Mononuclear cell (primary cell): ENCODE measurements around the gene CHODL. TPM values are rescaled to one million over a fixed set of nuclear protein-coding genes. Genes with fewer than 3 reads are reported as not detected.

Experiments
- H3K27me3 ChIP-seq: 2 replicates; pipeline ENCODE4 v1.6.0; 2011; ENCODE audit warnings: low read length, control low read depth; ENCODE audit not compliant: insufficient read depth
- H3K4me1 ChIP-seq: 2 replicates; pipeline ENCODE4 v1.5.1; 2011; ENCODE audit warnings: mild to moderate bottlenecking, low read length, control low read depth; ENCODE audit not compliant: insufficient read depth
- H3K4me3 ChIP-seq: 2 replicates; pipeline ENCODE4 v1.5.1; 2011; ENCODE audit warnings: mild to moderate bottlenecking, low read length, moderate library complexity
- H3K9me3 ChIP-seq: 2 replicates; pipeline ENCODE4 v1.5.1; 2011; ENCODE audit warnings: low read depth, mild to moderate bottlenecking, control low read depth, low read length
- total RNA-seq: library from RNA; depleted of rRNA; stranded (reverse); fragments of >200 nt; gene quantifications from one replicate; pipeline ENCODE4 v1.2.3, GENCODE V29; 2012

Gene CHODL, protein sequence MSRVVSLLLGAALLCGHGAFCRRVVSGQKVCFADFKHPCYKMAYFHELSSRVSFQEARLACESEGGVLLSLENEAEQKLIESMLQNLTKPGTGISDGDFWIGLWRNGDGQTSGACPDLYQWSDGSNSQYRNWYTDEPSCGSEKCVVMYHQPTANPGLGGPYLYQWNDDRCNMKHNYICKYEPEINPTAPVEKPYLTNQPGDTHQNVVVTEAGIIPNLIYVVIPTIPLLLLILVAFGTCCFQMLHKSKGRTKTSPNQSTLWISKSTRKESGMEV
- total RNA-seq = not detected

DNA sequence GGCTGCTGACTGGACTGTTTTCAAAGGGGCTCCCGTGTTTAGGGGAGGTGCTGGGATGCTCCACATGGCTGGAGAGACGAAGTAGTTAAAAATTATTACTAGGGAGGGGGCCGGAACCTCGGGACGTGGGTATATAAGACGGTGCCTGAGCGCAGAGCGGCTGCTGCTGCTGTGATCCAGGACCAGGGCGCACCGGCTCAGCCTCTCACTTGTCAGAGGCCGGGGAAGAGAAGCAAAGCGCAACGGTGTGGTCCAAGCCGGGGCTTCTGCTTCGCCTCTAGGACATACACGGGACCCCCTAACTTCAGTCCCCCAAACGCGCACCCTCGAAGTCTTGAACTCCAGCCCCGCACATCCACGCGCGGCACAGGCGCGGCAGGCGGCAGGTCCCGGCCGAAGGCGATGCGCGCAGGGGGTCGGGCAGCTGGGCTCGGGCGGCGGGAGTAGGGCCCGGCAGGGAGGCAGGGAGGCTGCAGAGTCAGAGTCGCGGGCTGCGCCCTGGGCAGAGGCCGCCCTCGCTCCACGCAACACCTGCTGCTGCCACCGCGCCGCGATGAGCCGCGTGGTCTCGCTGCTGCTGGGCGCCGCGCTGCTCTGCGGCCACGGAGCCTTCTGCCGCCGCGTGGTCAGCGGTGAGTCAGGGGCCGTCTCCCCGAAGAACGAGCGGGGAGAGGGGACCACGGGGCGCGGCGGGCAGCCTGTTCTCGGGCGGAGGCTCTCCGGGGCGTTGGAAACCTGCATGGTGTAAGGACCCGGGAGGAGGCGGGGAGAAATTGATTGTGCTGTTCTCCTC lies at the start of gene CHODL:
CHODL (plus strand) TSS at position 163 of the 793 bp plus-strand sequence; CDS start at position 554, 391 bp downstream.
- Histone ChIP-seq H3K4me1 (no peaks in the 10 kb centered on the region), H3K9me3 (no peaks in the 10 kb centered on the region), H3K4me3 (no peak within 1 kb of the TSS), H3K27me3 (peaks cover 32% of the 10 kb centered on the region)

DNA sequence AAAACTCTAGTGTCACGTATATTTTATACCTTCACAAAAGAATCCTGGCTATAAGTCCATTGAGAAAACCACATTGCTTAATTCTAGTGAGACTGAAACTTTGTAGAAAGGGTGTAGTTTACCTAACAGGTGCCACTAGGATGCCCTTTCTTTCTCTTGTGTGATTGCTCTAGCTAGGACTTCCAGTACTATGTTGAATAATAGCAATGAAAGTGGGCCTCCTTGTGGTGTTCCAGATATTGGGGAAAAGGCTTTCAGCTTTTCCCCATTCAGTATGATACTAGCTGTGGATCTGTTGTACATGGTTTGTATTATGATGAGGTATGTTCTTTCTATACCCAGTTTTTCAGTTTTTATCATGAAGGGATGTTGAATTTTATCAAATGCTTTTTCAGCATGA lies 39.7 kb upstream of the CHODL start:
- H3K9me3 ChIP-seq = no peaks in the 10 kb centered on the region
- no peaks in the 10 kb centered on the region for H3K4me1 ChIP-seq
- H3K4me3 ChIP-seq = no peak overlapping the region
- H3K27me3 ChIP-seq = no peaks in the 10 kb centered on the region

DNA sequence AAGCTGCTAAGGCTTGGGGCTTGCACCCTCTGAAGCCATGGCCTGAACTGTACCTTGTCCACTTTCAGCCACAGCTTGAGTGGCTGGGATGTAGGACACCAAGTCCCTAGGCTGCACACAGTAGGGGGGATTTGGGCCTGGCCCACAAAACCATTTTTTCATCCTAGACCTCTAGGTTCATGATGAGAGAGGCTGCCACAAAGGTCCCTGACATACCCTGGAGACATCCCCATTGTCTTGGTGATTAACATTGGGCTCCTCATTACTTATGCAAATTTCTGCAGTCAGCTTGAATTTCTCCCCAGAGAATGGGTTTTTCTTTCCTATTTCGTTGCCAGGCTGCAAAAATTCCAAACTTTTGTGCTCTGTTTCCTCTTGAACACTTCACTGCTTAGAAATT lies 26.3 kb upstream of the CHODL start:
- Histone ChIP-seq H3K4me1 (no peaks in the 10 kb centered on the region), H3K9me3 (peaks cover 27% of the 10 kb centered on the region), H3K4me3 (no peak overlapping the region), H3K27me3 (no peaks in the 10 kb centered on the region)

DNA sequence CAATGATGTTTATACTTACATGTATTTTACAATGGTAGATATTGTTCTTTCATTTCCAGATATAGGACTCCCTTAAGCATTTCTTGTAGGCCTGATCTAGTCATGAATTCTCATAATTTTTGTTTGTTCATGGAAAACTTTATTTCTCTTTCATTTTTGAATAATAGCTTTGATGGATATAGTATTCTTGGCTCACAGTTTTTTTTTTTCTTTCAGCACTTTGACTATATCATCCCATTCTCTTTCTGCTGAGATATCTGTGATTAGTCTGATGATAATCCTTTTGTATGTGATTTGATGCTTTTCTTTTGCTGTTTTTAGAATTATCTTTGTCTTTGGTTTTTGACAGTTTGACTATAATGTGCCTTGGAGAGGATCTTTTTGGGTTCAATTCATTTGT lies 24.1 kb upstream of the CHODL start:
- no peaks in the 10 kb centered on the region for H3K4me1 ChIP-seq
- H3K27me3 ChIP-seq = no peaks in the 10 kb centered on the region
- peaks cover 27% of the 10 kb centered on the region for H3K9me3 ChIP-seq
- no peak overlapping the region for H3K4me3 ChIP-seq

DNA sequence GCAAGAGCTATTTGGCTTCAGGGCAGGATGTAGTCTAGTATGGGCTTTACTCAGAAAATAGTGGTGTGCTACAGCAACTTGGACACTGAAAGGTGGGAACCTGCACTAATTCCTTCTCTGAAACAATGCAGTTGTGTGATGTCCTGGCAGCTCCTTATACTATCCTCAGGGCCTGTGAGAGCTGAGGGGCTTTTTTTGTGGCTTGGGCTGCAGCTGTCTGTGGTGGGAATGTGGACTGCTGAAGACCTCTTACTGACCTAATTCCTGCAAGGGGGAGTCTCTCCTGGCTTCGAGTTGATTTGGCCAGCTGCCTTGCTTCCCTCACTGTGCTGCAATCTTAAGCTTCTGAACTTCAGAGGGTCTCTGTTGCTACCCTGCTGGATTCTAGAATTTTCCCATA lies 22.3 kb upstream of the CHODL start:
- peaks cover 27% of the 10 kb centered on the region for H3K9me3 ChIP-seq
- H3K4me3 ChIP-seq = no peak overlapping the region
- no peaks in the 10 kb centered on the region for H3K27me3 ChIP-seq
- no peaks in the 10 kb centered on the region for H3K4me1 ChIP-seq

DNA sequence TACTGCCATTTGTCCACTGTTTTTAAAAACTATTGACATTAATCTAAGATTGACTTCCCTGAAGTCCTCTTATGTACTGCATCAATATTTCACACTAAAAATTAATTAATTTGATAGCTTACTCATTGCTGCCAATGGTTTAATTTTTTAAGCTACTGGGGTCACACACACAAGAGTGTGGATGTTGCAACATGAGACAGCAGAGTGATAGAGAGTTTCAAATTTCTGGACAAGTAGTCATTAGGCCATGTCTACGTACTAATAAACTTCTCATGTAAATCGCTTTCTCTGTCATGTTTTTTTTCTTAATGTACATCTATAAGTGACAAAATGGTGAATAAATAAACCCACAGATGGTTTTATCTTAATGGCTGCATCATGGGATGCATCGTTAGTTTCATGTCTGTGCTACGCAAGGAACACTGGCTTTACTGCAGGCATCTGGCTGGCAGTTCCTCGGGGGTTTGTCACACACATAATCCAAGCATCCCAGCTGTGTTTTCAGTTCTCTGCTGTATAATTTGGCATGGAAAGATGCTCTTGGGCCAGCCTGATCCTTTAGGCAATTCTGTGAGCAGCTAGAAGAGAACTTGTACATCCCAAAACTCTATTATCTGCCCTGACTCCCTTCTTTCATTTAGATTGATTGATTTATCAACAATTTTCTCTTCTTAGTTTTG lies 16.4 kb upstream of the CHODL start:
- Histone ChIP-seq H3K27me3 (no peaks in the 10 kb centered on the region), H3K4me1 (no peaks in the 10 kb centered on the region), H3K9me3 (no peaks in the 10 kb centered on the region), H3K4me3 (no peak overlapping the region)

DNA sequence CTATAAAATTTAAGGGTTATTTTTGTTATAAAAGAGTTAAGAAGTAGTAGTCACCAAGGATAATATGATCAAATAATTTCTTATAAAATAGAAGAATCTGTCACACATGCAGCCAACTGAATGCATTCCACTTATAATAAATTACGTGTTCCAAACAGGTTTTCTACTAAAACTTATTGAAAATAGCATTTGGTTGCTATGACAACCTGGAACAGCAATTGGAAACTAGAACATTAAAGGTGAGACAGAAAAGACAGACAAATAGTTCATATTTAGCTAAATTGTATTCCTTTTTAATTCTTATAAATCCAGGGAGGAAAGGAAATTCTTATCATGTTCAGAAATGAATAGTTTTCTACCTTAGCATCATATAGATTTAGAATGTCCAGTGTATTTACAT lies 9.1 kb upstream of the CHODL start:
- H3K27me3 ChIP-seq = no peaks in the 10 kb centered on the region
- peaks cover 6% of the 10 kb centered on the region for H3K9me3 ChIP-seq
- H3K4me1 ChIP-seq = no peaks in the 10 kb centered on the region
- H3K4me3 ChIP-seq = no peak overlapping the region

DNA sequence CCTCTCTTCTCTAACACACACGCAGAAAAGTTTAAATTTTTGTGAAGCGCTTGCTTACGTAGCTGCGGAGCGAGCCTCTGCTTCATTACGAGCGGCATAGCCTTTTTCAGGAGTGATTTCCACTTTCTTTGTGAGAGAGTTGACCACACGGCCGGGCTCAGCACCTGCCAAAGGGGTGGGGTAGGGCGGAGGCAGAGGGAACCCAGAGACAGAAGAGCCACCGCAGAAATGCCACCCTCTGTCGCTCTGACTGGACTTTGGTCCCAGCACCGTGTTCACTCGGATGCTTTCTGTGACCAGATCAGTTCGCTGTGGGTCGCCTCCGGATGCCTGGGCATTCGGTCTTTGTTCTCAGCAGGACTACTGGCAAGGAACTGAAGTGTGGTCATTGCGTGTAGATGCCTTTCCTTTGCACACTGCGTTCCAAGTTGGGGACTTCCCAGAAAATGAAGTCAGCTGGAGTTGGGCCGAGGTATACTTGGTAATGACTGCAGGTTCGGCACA lies 883 bp downstream of the CHODL start:
- no peaks in the 10 kb centered on the region for H3K4me1 ChIP-seq
- H3K9me3 ChIP-seq = no peaks in the 10 kb centered on the region
- no peak overlapping the region for H3K4me3 ChIP-seq
- peaks cover 32% of the 10 kb centered on the region for H3K27me3 ChIP-seq

DNA sequence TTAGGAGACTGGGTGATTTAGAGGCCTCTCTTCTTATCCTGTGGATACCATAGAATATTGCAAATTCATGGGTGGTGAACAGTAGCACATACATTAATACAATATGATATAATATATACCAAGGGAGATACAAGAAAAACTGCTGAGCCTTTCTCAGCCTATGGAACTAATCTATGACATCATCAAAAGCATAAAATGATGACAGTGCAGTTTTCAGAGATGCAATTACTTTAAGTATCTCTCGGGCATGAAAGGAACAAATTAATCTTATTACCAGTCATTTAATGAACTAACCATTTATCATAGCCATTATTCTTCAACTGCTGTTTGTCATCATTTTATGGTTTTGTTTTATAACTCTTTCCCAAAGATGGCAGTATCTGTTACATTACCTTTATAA lies 3.5 kb downstream of the CHODL start:
- H3K4me3 ChIP-seq = no peak overlapping the region
- H3K4me1 ChIP-seq = no peaks in the 10 kb centered on the region
- peaks cover 31% of the 10 kb centered on the region for H3K27me3 ChIP-seq
- no peaks in the 10 kb centered on the region for H3K9me3 ChIP-seq

DNA sequence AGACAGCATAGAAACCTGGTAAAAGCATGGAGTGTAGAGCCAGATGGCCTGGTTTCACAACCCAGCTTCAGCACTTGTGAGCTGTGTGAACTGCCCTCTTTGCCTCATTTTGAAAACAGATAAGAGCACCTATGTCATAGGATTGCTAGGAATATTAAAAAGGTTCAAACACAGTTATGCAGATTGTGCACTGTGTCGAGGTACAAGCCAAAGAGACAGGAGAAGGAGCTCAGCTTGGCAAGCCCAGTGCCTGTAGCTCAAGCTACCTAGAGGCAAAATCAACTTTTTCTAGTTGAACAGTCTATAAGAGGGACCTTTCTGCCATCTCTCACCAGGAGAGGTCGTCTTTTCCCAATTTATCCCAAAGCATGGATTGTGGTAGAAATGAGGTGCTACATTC lies 5.0 kb downstream of the CHODL start:
- Histone ChIP-seq H3K4me1 (no peaks in the 10 kb centered on the region), H3K9me3 (no peaks in the 10 kb centered on the region), H3K27me3 (peaks cover 18% of the 10 kb centered on the region), H3K4me3 (no peak overlapping the region)

DNA sequence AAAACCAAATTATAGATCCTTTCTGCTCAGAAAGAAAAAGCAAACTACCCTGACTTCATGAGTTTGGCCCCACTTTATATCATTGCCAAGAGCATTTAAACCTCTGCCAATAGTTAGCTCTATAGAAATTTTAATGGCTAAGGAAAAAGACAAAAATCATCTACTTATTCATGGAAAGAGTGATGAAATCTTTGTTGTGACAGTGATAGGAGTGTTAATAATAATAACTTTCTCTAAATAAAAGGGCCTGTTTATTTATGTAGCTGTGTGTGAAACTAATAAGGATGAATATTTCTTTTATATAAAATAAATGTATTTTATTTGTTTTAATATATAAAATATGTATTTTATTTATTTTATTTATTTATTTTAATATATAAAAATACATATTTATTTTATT lies 6.4 kb downstream of the CHODL start:
- Histone ChIP-seq H3K27me3 (peaks cover 5% of the 10 kb centered on the region), H3K4me1 (no peaks in the 10 kb centered on the region), H3K9me3 (no peaks in the 10 kb centered on the region), H3K4me3 (no peak overlapping the region)

DNA sequence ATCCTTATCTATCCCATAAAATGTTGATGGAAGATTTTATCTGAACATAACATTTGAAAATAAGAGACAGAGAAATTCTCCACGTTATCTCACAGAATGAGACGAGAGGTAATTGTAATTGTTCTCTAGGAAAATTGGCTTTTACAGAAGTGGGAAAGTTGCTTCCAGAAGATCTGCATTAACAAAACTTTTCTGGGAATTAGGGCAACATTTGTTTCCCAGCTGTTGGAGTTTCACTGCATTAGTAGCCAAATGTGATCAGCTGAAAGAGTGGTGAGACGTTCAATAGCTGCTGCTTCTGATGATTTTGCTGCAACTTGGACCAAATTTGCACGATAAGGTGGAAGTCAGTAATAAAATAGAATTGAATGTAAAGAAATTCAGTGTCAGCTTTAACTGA lies 7.6 kb downstream of the CHODL start:
- Histone ChIP-seq H3K27me3 (no peaks in the 10 kb centered on the region), H3K9me3 (no peaks in the 10 kb centered on the region), H3K4me1 (no peaks in the 10 kb centered on the region), H3K4me3 (no peak overlapping the region)

DNA sequence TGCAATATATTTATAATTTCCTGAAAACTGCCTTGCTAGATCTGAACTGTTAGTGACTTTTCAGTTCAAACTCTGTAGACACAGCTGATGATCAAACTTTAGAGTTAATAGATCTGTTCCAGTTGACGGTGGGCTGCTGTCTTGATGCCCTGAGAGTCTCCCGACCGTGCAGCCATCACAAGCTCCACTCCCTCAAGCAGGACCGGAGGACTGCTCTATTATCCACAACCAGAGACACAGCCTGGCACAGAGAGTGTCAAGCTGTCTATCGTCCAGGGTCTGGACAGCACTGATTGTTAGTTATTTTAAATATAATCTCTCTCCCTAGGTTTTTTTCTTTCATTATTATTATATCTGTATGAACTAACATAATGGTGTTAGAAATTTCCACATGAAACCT lies 8.0 kb downstream of the CHODL start:
- no peaks in the 10 kb centered on the region for H3K4me1 ChIP-seq
- H3K4me3 ChIP-seq = no peak overlapping the region
- H3K9me3 ChIP-seq = no peaks in the 10 kb centered on the region
- no peaks in the 10 kb centered on the region for H3K27me3 ChIP-seq

DNA sequence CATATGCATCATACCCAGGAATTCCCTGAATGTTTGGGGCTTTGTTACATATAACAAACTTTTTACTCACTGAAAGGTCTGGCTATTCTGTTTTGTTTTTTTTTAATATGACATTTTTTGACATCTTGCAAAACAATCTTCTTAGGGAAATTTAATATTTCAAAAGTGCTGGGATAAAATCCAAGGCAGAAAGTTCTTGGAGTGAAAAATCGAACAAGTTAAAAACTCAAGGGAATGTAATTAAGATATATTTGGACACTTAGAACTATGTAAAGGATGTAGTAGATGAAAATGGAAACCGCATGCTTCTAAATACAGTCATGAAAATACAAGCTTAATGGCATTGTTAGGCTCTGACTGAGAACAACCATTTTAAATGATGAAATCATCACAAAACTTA lies 8.6 kb downstream of the CHODL start:
- H3K9me3 ChIP-seq = no peaks in the 10 kb centered on the region
- no peaks in the 10 kb centered on the region for H3K4me1 ChIP-seq
- H3K4me3 ChIP-seq = no peak overlapping the region
- H3K27me3 ChIP-seq = no peaks in the 10 kb centered on the region

DNA sequence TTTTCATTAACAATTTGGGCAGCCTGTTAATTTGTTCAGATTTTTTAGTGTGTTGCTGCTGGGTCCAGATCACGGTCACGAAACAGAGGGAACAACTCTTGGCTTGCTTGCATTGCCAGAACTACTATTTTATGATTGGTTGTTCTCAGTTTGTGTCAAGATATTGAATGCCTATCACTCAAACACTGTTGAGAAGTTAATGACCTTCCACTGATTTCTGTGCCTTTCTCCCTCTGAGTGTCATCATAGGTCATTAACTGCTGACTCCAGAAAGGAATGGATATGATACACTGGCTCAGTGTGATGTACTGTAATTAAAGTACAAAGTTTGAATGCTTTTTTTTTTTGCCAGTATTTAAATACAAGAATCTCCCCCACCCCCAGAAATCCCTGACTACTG lies 9.2 kb downstream of the CHODL start:
- no peaks in the 10 kb centered on the region for H3K4me1 ChIP-seq
- H3K27me3 ChIP-seq = no peaks in the 10 kb centered on the region
- no peak overlapping the region for H3K4me3 ChIP-seq
- H3K9me3 ChIP-seq = no peaks in the 10 kb centered on the region
